HG03571 (cell line): ENCODE results near the gene SPDYE5.
"Not testable (repeated sequence)": the region's sequence is repeated elsewhere in the genome, so short reads cannot be mapped to it uniquely, and the experiment has no call there.

Experiments used
- ATAC-seq: cut with Tn5 transposase; IDR thresholded peaks from one replicate; pipeline ENCODE4 v1.9.1; 2021; ENCODE audit not compliant: unreplicated experiment

SPDYE5 gene

DNA sequence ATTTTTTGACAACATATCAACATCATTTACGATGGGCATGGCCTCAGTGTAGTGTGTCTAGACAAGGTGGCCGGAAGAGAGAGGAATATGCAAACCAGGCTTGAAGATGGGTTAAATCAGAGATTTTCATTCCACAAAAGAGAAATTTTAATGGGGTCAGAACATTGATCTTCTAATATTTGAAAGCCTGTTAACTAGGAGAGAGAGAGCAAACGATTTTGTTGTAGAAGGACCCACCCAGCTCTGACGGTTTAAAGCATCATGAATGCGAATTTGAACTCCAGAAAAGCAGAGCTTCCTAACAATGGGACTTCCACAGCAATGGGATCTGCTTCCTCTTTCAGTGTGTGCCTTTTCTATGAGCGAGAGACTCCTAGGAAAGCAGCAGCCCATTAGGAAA is at the start of gene SPDYE5:
TSS of gene SPDYE5 (plus strand) at position 301 of the 400 bp plus-strand sequence. CDS start 1,728 bp downstream, outside the sequence.
- not testable (repeated sequence) for ATAC-seq

DNA sequence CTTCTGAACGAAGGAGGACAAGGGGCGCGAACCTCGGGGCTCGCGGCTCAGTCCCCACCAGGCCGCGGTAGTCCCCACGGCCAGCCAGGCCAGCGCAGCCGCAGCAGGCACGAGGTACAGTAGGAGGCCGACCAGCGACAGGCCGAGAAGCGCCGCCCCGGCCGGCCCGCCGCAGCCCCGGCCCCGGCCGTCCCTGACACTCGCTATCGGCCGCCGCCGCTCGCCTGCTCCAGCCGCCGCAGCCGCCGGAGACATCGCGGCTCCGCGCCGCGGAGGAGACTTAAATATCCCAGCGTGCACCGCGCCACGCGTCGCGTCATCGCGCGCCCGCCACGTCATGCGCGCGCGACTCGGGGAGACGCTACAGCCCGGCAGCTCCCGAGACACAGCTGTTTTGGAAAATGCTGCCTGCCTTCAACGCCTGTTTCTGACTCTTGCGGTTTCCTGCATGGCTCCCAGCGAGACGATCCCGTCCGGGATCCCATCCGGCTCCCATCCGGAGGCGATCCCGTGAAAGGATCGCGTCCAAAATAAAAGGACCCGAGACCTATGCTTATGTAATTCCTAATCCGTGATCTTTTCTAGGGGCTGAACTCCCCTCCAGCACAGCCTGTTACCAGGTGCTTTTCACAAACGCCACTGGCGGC is 49.5 kb upstream of the SPDYE5 start:
- peak; percentile 78 for ATAC-seq

DNA sequence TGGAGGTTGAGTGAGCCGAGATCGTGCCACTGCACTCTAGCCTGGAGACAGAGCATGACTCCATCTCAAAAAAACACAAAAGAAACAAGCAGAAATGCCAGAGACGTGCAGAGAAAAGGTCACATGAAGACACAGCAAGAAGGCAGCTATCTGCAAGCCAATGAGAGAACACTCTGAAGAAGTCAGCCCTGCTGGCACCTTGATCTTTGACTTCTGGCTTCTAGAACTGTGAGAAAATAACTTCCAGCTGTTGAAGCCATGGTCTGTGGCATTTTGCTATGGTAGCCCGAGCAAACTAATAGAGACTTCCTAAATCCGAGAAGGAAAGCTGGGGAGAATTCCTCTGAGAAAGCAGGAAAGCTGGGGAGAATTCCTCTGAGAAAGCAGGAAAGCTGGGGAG is 42.2 kb upstream of the SPDYE5 start:
- ATAC-seq = not testable (repeated sequence)

GRCh38 chr7:75452494-75452955 is 39.6 kb upstream of the SPDYE5 start:
- peak; percentile 66 for ATAC-seq

GRCh38 chr7:75456403-75456802 is 35.7 kb upstream of the SPDYE5 start:
- ATAC-seq = not testable (repeated sequence)

DNA sequence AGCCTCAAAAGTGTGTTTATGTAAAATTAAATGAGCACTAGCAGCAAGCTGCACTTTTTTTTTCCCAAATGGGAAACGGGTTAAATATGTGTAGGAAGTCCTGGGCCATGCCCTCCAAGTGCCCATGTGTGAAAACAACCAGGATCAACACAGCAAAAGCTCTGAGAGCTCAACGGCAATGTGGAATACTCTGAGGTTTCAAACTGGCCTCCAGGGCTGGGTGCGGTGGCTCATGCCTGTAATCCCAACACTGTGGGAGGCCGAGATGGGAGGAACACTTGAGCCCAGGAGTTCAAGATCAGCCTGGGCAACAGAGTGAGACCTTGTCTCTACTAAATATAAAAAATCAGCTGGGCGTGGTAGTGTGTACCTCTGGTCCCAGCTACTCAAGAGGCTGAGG is 34.1 kb upstream of the SPDYE5 start:
- not testable (repeated sequence) for ATAC-seq

DNA sequence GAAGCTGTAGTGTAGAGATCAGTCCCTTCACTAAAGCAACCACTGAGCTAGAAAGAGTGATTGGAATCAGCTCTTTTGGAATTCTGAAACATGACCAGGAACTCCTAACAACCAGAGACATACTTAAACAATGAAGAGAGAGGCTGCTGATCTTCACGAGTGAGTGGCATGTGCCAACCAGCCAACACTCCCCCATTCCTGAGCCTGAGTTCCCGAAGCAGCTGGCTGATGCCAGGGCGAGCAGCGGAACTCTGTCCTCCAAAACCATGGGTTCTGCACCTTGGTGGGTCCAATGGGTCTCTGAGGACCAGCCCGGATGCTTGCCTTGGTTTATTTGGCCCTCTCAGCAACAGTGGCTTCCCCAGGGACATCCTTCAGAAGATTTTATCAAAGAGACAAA is 31.6 kb upstream of the SPDYE5 start:
- not testable (repeated sequence) for ATAC-seq

DNA sequence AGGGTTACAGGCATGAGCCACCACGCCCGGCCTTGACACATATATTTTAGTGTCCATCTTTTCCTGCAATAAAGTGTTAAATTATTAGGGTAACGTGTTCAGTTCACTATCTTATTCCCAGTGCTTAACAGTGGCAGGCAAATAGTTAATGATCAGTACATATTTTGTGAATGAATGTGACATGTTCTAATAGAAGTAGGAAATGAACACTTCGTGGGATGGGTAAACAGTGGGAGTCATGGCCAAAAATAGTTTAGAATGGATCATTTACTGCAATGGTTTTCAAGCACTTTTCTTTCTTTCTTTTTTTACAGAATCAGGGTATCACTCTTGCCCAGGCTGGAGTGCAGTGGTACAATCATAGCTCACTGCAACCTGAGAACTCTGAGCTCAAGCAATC is 22.0 kb upstream of the SPDYE5 start:
- not testable (repeated sequence) for ATAC-seq

- ATAC-seq = not testable (repeated sequence)
These were observed 14.7 kb upstream of the SPDYE5 start for GRCh38 chr7:75477457-75477856.

DNA sequence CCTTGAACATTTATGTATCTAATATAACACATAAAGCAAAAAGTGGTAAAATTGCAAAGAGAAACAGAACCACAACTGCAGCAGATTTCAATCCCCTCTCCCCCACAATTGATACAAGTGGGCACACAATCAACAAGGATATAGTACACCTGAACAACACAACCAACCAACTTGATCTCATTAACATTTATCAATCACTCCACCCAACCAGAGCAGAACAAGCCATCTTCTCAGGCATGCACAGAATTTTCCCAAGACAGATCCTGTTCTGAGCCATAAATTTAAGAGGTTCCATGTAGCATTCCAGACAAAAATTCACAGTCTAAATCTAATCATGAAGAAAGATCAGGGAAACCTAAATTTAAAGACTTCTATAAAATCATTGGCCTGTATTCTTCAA is 11.8 kb upstream of the SPDYE5 start:
- not testable (repeated sequence) for ATAC-seq

DNA sequence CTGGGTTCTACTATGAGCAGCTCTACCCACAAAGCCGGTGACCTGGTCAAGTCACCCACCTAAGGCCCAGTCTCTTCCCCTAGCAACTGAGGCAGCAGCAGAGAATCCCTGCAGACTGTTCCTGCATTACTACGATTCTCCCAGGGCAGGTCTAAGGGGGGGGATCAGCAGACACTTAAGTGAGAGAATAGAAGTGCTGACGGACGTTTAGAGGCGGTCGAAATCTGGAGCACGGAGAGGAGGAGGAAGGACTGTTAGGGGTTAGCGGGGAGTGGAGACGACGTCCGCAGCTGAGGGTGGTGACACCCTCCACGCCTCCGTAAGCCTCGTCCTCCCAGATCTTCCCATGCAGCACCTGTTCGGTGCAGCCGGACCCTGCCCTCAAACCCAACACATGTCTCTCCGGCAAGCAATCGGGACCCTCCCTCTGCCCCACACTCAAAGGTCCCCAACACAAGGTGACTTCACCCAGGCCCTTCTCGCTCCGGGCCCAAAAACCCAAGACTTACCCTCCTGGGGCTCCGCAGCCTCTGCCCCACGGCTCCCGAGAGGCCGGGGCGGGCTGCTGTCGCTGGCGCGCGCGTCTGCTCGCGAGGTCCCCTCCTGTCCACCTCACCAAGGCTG is 6.7 kb upstream of the SPDYE5 start:
- not testable (repeated sequence) for ATAC-seq

GRCh38 chr7:75485979-75486643 is 6.0 kb upstream of the SPDYE5 start, which contains the start of gene POM121C:
Gene POM121C, minus strand, starts transcription at chr7:75486299. Its CDS starts 44,803 bp downstream, at chr7:75441496.
- peak; percentile 99 for ATAC-seq

DNA sequence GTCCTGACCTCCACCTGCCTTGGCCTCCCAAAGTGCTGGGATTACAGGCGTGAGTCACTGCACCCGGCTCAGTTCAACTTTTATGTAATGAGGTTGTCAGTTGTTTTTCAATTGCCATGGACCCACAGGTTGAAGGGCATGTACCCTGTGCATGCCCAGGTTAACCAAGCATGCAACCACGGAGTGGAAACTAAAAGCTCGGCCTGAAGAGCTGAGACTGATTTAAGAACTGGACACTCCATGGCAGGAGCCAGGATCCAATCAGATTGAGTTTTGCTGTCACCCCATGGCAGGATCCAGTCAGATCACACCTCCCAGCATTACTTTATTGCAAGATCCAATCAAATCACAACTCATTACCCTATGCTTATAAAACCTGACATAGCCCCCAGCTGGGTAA is 16.9 kb downstream of the SPDYE5 start:
- ATAC-seq = not testable (repeated sequence)

DNA sequence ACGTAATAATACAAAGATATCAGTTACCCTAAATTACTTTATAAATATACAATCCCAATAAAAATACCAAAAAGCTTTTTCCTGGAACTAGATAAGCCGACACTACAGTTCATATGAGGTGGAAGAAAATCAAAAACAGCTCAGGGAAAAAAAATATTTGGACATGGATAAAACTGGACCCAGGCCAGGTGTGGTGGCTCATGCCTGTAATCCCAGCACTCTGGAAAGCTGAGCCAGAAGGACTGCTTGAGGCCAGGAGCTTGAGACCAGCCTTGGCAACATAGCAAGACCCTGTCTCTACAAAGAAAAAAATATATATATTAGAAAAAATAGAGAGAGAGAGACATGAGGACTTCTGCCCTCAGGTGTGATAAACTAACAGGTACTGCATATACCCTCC is 26.7 kb downstream of the SPDYE5 start:
- ATAC-seq = not testable (repeated sequence)

GRCh38 chr7:75521727-75522126 is 29.6 kb downstream of the SPDYE5 start:
- not testable (repeated sequence) for ATAC-seq

DNA sequence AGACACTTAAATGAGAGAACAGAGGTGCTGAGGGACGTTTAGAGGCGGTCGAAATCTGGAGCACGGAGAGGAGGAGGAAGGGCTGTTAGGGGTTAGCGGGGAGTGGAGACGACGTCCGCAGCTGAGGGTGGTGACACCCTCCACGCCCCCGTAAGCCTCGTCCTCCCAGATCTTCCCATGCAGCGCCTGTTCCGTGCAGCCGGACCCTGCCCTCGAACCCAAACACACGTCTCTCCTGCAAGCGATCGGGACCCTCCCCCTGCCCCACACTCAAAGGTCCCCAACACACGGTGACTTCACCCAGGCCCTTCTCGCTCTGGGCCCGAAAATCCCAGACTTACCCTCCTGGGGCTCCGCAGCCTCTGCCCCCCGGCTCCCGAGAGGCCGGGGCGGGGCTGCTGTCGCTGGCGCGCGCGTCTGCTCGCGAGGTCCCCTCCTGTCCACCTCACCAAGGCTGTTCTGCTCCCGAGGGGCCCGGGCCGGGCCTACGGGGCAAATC is 35.2 kb downstream of the SPDYE5 start:
- not testable (repeated sequence) for ATAC-seq

DNA sequence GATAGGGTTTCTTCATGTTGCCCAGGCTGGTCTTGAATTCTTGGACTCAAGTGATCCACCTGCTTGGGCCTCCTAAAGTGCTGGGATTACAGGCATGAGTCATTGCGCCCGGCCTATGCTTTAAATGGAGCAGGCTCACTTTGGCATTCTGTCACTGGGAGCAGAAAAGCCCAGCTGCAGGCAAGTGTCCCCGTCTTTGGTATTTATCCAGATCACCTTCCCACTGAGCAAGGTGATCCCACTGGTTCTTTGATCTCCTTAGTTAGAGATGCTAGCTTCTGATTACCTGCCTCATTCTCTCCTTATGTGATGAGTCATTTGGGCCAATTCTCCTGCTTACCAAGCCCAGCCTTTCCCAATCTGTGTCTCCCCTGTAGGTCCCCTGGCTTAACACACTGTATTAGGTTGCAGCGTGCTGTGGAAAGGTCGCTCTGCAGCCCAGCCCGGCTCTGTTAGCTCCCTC is 39.3 kb downstream of the SPDYE5 start:
- ATAC-seq = no peak

- no peak for ATAC-seq
These were observed 40.5 kb downstream of the SPDYE5 start for GRCh38 chr7:75532639-75533038.

- no peak for ATAC-seq
These were observed 41.8 kb downstream of the SPDYE5 start for GRCh38 chr7:75533926-75534325.

DNA sequence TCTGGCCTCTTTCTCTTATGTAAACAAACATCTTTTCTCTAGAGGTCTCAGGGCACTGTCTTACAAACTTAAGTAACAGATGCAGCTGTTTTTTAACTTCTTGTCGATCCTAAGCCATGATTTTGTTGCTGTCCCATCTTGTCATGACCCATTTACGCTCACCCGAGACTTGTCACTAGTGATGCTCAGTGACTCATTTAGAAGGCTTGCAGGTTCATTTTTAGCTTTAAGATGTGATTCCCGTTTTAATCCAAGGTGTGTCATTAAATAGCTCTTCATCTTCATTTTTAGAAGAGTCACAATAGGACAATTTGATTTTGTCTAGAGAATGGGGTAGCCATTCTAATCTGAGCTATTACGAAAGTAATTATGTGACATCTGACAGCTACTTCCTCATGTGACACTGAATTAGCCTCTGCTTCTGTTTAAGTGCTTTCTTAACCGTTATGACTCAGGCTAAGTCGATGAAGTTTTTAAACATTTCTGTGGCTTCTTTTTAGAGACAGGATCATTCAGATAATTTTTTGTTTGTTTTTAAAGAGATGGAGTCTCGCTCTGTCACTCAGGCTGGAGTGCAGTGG is 42.7 kb downstream of the SPDYE5 start:
- ATAC-seq = no peak

- no peak for ATAC-seq
These were observed 44.4 kb downstream of the SPDYE5 start for GRCh38 chr7:75536491-75536890.
